ENCODE results near the gene HAGH. TPM values are rescaled to one million over a fixed set of nuclear protein-coding genes. Genes with fewer than 3 reads are reported as not detected.

Gene HAGH
- total and polyA plus RNA-seq, 11 donors, result 111 to 358 (median 165) TPM

DNA sequence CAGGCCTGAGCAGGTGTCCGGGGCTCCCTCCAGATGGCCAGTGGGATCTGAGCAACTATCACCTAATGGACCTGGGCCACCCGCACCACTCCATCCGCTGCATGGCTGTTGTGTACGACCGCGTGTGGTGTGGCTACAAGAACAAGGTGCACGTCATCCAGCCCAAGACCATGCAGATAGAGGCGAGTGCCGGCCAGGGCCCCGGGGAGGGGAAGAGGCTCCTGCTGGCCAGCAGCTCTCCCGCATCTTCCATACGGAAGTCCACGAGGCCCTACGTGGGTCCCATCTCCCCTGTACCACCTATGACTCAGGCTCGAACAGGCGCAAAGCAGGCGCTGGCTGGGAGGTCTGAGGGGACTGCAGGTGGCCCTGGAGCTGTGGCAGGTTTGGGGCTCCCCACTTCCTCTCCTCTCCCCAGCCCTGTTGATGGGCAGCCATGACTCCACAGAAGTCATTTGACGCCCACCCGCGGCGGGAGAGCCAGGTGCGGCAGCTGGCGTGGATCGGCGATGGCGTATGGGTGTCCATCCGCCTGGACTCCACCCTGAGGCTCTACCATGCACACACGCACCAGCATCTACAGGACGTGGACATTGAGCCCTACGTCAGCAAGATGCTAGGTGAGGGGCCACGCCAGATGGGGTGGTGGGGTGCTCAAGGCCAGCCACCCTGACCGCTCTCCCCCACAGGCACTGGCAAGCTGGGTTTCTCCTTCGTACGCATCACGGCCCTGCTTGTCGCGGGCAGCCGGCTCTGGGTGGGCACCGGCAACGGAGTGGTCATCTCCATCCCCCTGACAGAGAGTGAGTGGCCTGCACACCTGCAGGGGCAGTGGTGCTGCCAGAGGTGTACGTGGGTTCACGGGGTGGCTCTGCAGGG lies 59.3 kb downstream of the HAGH start:
- H3K27me3 ChIP-seq, result no peaks in the 10 kb centered on the region
- no peak for TF ChIP-seq POLR2A (IDR thresholded peaks at IDR 0.05)
- TF ChIP-seq, protein P1, sequence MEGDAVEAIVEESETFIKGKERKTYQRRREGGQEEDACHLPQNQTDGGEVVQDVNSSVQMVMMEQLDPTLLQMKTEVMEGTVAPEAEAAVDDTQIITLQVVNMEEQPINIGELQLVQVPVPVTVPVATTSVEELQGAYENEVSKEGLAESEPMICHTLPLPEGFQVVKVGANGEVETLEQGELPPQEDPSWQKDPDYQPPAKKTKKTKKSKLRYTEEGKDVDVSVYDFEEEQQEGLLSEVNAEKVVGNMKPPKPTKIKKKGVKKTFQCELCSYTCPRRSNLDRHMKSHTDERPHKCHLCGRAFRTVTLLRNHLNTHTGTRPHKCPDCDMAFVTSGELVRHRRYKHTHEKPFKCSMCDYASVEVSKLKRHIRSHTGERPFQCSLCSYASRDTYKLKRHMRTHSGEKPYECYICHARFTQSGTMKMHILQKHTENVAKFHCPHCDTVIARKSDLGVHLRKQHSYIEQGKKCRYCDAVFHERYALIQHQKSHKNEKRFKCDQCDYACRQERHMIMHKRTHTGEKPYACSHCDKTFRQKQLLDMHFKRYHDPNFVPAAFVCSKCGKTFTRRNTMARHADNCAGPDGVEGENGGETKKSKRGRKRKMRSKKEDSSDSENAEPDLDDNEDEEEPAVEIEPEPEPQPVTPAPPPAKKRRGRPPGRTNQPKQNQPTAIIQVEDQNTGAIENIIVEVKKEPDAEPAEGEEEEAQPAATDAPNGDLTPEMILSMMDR (IDR thresholded peaks at IDR 0.05), result no peak
- H3K36me3 ChIP-seq, result peaks cover 0 to 71% (median 62%) of the 10 kb centered on the region in 9 donors
- WGBS, 4 donors, result 87 to 94% (median 93%) methylated on average over 18 to 42 of the region's 42 CpGs
- H3K4me1 ChIP-seq, result peaks cover 7 to 24% (median 18%) of the 10 kb centered on the region in 12 donors
- intact Hi-C loops (cut with DNase I), result no loop called here
- no peaks in the 10 kb centered on the region for H3K9me3 ChIP-seq
- no peak overlapping the region for H3K27ac ChIP-seq
- H3K4me3 ChIP-seq, result no peak overlapping the region
- DNase-seq (no peak), ATAC-seq (no peak)

DNA sequence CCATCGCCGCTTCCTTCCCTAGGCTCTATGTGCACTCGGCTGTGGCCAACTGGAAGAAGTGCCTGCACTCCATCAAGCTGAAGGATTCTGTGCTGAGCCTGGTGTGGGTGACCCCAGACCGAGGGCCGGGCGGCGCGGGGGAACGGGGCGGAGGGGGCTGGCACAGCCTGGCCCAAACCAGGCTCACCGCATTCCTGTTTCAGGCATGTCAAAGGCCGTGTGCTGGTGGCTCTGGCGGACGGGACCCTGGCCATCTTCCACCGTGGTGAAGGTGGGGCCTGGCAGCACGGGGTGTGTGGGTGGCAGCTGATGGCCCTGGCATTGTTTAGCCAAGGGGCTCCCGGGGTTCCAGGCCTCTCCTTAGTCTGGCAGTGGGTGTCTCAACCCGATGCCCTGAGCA lies 59.9 kb downstream of the HAGH start:
- intact Hi-C loops (cut with DNase I), result no loop called here
- TF ChIP-seq POLR2A (IDR thresholded peaks at IDR 0.05), result no peak
- TF ChIP-seq, protein P1 (IDR thresholded peaks at IDR 0.05), result no peak

DNA sequence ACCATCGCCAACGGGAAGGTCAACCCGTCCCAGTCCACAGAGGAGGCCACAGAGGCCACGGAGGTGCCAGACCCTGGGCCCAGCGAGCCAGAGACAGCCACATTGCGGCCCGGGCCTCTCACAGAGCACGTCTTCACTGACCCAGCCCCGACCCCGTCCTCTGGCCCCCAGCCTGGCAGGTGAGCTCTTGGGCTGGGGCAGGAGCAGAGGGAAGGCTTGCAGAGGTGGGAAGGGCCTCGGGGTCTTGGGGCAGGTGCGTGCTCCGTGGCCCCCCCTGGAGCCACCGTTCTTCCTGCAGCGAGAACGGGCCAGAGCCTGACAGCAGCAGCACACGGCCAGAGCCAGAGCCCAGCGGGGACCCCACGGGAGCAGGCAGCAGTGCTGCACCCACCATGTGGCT lies 60.4 kb downstream of the HAGH start:
- Histone ChIP-seq H3K4me3 (no peak overlapping the region), H3K36me3 (peaks cover 0 to 83% (median 70%) of the 10 kb centered on the region in 9 donors), H3K4me1 (peaks cover 2 to 15% (median 11%) of the 10 kb centered on the region in 12 donors), H3K27ac (no peak overlapping the region), H3K9me3 (no peaks in the 10 kb centered on the region), H3K27me3 (no peaks in the 10 kb centered on the region)
- ATAC-seq (no peak), DNase-seq (no peak)
- no peak for TF ChIP-seq POLR2A (IDR thresholded peaks at IDR 0.05)
- TF ChIP-seq, protein P1 (IDR thresholded peaks at IDR 0.05), result no peak
- intact Hi-C loops (cut with DNase I), result no loop called here
- 93 to 94% (median 93%) methylated on average over 13 to 19 of the region's 19 CpGs for WGBS, 4 donors

More for the DNA sequence above, 59.9 kb downstream of the HAGH start:
- Histone ChIP-seq H3K36me3 (peaks cover 0 to 78% (median 68%) of the 10 kb centered on the region in 9 donors), H3K4me1 (peaks cover 2 to 17% (median 12%) of the 10 kb centered on the region in 12 donors), H3K27me3 (no peaks in the 10 kb centered on the region), H3K27ac (no peak overlapping the region), H3K4me3 (no peak overlapping the region), H3K9me3 (no peaks in the 10 kb centered on the region)
- DNase-seq, result no peak
- ATAC-seq, result no peak
- WGBS, 4 donors, result 91 to 94% (median 92%) methylated on average over 3 to 18 of the region's 18 CpGs; no CpG with 5 or more reads in 1 of the 4 donors

DNA sequence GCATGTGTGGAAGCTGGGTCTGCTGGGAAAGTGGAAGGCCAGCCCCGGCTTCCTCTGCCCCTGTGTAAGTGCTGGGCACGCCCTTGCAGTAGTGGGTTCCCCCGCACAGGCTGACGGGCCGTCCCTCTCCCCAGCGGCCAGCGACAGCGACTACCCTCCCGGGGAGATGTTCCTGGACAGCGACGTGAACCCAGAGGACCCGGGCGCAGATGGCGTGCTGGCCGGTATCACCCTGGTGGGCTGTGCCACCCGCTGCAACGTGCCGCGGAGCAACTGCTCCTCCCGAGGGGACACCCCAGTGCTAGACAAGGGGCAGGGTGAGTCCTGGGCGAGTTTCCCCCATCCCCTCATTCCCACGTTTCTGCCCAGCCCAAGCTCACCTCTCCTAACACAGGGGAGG lies 60.8 kb downstream of the HAGH start:
- ATAC-seq, result no peak
- no peaks in the 10 kb centered on the region for H3K9me3 ChIP-seq
- TF ChIP-seq, protein P1 (IDR thresholded peaks at IDR 0.05), result no peak
- TF ChIP-seq POLR2A (IDR thresholded peaks at IDR 0.05), result no peak
- H3K27ac ChIP-seq, result no peak overlapping the region
- peaks cover 2 to 14% (median 11%) of the 10 kb centered on the region in 12 donors for H3K4me1 ChIP-seq
- 91 to 99% (median 94%) methylated on average over 10 to 22 of the region's 22 CpGs for WGBS, 4 donors
- no peak overlapping the region for H3K4me3 ChIP-seq
- H3K27me3 ChIP-seq, result no peaks in the 10 kb centered on the region
- DNase-seq, result no peak
- H3K36me3 ChIP-seq, result peaks cover 0 to 87% (median 74%) of the 10 kb centered on the region in 9 donors
- intact Hi-C loops (cut with DNase I), result no loop called here
